Posterior vena cava (tissue), 2 donors: Measurements from ENCODE around the gene KCTD2. TPM values are rescaled to one million over a fixed set of nuclear protein-coding genes. Genes with fewer than 3 reads are reported as not detected.
"Not testable (repeated sequence)": the region's sequence is repeated elsewhere in the genome, so short reads cannot be mapped to it uniquely, and the experiment has no call there.

Experiments
- DNase-seq: peaks from one replicate; pipeline ENCODE4 v3.0.0-alpha.2; 2020; ENCODE audit warnings: low spot score
- intact Hi-C, 2 donors: fragments of 100-400 bp; cut with DNase I; formaldehyde crosslinking; loops; one replicate each; pipeline versions ENCODE4 v1.14.1 to v1.14.2; 2022 to 2023
- long read RNA-seq, 2 donors: library from polyadenylated mRNA; unstranded; transcript quantifications; one replicate each; pipeline ENCODE4 v2.0.0, GENCODE V29; 2020 to 2021
- total RNA-seq, 2 donors: library from RNA; stranded (reverse); fragmentation: NEBNext Ultra II Directional; extraction: Animal tissue kit (Norgen Biotek cat#: 25700); gene quantifications; one replicate each; pipeline ENCODE4 v1.2.1, GENCODE V29; 2021
- donor health status: DM: yes; HTN: yes; CAD: no.
- donor health status: DM: yes; HTN: yes; CAD: no.

Gene KCTD2, protein sequence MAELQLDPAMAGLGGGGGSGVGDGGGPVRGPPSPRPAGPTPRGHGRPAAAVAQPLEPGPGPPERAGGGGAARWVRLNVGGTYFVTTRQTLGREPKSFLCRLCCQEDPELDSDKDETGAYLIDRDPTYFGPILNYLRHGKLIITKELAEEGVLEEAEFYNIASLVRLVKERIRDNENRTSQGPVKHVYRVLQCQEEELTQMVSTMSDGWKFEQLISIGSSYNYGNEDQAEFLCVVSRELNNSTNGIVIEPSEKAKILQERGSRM
- total RNA-seq = 10 to 100 TPM; 23.0 to 25.0 TPM
- long read RNA-seq, donor 1, transcript KCTD2-201 (6 exons, 3,635 nt) = major isoform, 5 of 10 reads
- long read RNA-seq, donor 1, partial matches to known transcripts = 1 of 10 reads
- long read RNA-seq, donor 1, other reads (novel, unspliced or antisense) = 4 of 10 reads
- long read RNA-seq, donor 2, partial matches to known transcripts = 1 of 24 reads
- long read RNA-seq, donor 2, other reads (novel, unspliced or antisense) = 23 of 24 reads

DNA sequence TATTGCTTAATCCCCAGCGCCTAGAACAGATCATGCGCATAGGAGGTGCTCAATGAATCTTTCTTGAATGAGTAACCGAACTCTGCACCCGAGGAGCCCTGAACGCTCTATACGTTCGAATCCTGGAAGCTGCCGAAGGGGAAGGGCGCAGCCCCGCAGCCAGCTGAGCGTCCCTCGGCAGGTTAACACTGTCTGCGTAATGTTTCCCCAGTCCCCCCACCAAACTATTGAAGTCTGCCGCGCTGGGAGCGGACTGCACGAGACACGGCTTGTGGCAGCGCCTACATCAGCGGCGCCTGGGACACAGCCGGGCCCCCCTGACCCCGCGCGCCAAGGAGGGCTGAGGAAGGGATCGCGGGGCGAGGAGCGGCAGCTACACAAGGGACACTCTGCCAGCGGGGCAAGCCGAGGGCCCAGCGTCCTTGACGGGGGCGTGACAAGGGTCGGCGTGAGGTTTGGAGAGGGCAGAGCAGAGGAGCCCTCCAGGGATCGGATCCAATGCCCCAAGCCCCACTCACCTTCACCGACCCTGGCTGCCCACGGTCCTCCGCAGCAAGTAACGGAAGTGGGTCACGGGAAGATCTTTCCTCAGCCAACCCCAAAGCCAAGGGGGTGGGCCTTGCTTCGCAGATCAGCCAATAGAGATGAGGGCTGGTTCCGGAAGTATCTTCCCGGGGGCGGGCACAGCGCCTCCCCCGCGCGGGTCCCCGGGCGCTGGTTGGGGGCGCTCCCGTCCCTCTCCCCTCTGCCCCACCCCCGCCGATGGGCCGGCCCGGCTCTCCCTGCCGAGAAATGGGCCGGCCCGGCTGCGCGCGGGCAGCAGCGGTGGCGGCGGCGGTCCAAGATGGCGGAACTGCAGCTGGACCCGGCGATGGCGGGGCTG lies at the start of gene KCTD2, which contains the start of gene ATP5PD:
Gene KCTD2, plus strand, starts transcription at position 819 of the 883 bp plus-strand sequence. Its CDS starts 26 bp downstream, at position 845.
Gene ATP5PD, minus strand, starts transcription at position 563 of the 883 bp plus-strand sequence. CDS start 4,319 bp downstream, outside the sequence.
- intact Hi-C loops = loop anchor here in 1 of 2 donors (10.0 kb wide), 1 partner anchor 158 kb away; the partner anchor contains the start of gene NUP85
- DNase-seq = peak; percentile 98

DNA sequence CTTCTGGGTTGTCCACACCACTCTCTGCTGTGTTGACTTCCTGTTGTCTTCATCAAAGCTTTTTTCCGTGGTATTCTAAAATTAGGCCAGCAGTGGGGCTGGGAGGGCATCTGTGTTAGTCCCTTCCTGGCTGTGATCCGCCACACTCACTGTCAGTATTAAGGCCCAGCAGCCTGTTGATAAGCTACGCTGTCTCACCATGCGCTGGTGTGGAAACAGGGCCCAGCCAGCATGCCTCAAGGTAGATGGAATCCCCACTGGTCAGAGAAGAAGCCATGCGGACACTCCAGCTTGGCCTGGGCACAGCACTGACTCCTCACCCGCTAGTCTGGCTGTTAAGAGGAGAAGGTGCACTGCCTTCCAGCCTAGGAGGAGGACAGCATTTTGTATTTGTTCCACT lies 48.2 kb upstream of the KCTD2 start:
- intact Hi-C loops = no loop called here
- DNase-seq = no peak

DNA sequence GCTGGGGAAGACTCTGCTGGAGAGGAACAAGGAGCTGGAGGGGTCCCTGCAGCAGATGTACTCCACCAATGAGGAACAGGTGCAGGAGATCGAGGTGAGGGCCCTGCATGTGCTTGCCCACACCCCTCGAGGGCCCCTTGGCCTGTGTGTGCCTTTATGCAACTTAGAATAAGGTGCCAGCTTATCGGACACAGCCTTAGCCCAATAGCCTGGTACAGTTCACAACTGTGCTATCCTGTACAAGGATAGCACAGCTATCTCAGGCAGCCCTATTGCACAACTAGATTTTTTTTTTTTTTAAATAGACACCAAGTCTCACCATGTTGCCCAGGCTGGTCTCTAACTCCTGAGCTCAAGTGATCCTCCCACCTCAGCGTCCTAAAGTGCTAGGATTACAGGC lies 47.5 kb upstream of the KCTD2 start:
- intact Hi-C loops = no loop called here
- no peak for DNase-seq

DNA sequence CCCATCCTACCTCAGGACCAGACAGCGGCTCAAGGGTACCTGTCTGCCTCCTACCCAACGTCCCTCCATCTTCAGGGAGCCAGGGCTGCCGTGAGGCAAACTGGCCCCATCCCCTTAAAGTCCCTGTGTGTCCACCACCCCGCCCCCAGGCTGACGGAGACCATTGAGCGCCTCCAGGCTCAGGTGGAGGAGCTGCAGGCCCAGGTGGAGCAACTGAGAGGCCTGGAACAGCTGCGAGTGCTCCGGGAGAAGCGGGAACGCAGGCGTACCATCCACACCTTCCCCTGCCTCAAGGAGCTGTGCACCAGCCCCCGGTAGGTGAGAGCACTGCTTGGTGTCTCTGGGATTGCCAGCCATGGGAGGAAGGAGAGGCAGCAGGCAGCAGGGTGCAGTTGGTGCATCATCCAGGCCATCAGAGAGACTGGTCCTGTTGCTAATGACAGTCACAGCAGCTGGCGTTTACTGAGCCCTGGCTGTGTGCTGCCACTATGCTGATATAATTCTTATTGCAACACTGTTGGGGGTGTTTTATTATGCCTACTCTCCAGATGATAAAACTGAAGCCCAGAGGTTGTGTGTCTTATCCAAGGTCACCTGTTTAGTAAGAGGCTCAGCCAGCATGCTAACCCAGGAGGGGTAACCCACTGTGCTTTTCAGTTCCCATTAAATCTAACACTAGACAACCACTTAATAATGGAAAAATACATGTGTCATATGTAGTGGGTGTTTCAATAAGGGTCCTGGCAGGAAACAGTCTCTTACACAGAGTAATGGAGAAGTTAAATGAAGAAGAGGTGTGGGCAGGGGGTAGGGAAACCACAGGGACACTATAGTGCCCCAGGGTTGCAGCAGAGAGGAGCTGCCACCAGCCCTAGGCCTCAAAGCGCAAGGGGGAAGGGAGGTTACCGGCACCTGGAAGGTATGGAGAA lies 44.8 kb upstream of the KCTD2 start:
- intact Hi-C loops = no loop called here
- DNase-seq = no peak

DNA sequence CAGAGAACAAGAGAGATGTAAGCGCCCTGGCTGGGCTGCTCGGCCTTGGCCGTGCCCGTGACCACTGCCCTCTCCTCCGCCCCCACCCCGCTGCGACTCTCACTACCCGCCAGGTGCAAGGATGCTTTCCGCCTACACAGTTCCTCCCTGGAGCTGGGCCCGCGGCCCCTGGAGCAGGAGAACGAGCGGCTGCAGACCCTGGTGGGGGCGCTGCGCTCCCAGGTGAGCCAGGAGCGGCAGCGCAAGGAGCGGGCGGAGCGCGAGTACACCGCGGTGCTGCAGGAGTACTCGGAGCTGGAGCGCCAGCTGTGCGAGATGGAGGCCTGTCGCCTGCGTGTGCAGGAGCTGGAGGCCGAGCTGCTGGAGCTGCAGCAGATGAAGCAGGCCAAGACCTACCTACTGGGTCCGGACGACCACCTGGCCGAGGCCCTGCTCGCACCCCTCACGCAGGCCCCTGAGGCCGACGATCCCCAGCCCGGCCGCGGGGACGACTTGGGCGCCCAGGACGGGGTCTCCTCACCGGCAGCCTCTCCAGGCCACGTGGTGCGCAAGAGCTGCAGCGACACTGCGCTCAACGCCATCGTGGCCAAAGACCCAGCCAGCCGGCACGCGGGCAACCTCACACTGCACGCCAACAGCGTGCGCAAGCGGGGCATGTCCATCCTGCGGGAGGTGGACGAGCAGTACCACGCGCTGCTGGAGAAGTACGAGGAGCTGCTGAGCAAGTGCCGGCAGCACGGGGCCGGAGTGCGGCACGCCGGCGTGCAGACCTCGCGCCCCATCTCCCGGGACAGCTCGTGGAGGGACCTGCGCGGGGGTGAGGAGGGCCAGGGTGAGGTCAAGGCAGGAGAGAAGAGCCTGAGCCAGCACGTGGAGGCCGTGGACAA lies 43.7 kb upstream of the KCTD2 start:
- DNase-seq = no peak
- intact Hi-C loops = no loop called here

DNA sequence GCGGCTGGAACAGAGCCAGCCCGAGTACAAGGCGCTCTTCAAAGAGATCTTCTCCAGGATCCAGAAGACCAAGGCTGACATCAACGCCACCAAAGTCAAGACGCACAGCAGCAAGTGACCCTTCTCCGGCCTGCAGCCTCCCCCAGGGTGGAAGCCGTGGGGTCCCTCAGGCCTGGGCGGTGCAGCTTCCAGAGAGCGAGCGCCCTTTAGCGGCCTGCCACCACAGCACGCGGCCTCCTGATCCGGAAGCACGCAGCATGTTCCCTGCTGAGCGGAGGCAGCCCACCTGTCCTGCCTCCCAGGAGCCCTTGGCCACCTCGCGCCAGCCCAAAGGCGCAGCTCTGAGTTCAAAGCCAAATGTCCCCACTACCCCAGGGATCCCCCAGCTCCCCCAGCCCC lies 43.1 kb upstream of the KCTD2 start:
- intact Hi-C loops = no loop called here
- no peak for DNase-seq

DNA sequence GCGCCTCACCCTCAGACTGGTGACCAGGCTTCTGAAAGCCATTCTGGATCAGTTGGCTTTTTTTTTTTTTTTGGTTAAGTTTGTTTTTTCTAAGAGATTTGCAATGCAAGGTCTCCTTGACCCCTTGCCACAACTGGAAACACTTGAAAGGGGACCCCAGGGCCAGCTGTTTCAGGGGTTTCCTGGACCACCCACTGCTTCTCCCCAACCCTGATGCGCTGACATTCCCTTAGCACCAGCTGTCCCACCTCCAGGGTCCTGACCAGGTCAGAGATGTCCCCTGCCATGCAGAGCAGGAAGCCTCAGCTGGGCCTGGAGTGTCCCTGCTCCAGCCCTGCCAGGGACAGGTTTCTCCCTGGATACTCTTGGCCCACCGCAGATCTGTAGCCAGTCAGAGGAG lies 42.7 kb upstream of the KCTD2 start:
- no peak for DNase-seq
- intact Hi-C loops = no loop called here

DNA sequence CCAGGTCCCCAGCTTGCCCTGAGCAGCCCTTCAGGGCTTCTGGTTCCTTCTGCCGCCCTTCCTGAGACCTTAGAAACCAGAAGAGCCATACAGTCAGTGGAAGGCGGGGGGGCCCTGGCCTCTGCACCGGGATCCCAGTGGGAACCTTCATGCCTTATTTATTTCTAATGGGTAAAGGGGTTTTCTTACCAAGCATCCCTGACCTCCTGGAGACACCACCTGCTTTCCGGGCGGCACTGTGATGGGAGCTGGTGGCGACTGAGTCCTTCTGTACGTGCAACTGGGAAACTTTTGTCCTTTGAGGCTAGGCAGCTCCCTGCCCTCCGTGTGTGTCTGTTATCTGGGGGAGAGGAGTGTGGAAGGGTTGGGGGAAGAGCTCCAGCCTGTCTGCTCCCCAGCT lies 41.7 kb upstream of the KCTD2 start:
- intact Hi-C loops = no loop called here
- DNase-seq = no peak

DNA sequence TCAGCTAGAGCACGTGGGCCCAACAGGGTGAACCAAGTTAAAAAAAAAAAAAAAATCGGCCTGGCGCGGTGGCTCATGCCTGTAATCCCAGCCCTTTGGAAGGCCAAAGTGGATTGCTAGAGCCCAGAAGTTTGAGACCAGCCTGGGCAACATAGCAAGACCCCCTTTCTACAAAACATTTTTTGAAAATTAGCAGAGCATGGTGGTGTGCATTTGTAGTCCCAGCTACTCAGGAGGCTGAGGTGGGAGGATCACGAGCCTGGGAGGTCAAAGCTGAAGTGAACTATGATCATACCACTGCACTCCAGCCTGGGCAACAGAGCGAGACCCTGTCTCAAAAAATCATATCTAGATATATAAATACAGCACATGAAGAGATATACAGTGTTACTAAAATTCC lies 40.9 kb upstream of the KCTD2 start:
- DNase-seq, intact Hi-C loops: not testable (repeated sequence)

DNA sequence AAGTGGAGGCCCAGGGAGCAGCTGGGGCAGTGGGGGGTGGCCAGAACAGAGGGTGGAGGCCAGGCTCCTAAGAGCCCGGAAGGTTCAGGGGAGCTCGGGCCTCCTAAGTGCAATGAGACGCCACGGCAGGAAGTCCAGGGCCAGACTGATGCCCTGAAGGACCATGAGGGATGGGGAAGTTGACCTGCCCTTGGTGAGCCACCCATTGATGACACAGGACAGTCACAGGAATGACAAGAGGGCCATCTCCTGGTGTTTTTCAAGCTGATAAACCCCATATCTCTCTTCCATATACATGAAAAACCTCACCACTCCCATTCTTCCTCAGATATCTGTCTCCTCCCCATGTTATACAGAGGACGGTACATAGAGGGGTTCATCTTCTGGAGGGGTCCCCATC lies 40.4 kb upstream of the KCTD2 start:
- no peak for DNase-seq
- intact Hi-C loops = no loop called here

DNA sequence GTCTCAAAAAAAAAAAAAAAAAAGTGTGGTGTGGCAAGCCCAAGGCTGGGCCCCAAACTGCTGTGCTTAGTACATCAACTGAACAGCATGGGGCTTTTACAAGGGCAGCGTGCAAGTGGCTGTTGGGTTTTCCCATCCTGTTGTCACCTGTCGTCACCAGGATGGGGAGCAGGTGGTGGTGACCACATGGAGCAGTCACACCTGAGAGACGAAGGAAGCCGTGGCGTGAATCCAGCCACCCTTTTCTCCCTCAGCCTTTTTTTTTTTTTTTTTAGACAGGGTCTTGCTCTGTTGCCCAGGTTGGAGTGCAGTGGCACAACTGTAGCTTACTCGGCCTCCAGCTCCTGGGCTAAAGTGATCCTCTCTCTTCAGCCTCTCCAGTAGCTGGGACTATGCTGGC lies 38.7 kb upstream of the KCTD2 start:
- DNase-seq = no peak
- intact Hi-C loops = no loop called here

DNA sequence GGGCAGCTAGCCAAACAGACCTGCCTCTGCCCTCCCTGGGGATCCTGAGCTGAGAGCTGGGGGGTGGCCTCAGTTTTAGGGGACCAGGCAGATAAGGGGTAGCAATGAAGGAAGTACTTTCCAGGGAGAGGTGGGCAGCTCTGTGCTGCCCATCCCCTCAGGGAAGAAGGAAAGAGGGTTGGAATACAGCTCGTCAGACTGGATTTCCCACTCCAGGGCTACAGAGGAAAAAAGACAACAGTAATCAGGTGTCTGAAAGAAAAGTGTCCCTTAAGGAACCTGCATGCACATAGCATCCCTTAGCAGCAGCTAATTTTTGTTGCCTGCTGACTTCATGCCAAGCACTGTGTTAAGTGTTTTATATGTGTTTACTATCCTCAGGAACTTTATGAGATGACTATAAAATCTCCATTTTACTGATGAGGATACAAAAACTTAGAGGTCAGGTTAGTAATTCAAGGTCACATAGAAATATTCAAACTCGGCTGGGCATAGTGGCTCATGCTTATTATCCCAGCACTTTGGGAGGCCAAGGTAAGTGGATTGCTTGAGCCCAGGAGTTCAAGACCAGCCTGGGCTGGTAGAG lies 37.8 kb upstream of the KCTD2 start:
- intact Hi-C loops = no loop called here
- no peak for DNase-seq

DNA sequence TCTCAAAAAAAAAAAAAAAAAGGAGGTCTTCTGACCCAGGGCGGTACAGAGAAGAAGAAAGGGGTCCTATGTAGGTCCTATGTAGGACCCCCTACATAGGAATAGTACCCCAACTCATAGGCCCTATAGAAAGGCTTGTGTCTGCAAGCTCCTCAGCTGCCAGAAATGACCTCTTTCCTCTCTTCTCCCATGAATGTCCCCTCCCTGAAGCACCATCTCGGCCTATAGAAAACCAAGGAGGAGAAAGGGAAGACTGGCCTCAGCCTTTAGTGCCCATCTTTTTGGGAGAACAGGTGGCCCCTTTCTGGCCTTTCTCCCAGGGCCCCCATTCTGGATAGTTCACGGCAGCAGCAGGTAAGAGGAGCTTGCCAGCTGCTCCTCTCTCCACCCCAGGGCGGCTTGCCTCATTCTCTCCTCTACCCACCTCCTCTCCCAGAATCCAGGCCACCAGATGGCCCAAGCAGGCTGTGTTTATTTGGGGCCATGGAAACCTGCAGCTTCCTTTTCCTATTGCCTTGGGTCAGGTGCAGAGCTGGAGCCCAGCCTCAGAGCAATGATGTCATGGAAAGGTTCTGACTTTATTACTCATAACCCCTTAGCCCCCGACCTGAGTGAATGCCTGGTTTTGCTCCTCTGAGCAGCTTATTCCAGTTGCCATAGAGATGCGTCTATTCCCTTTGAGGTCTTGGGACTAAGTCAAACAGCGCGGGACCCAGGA lies 36.2 kb upstream of the KCTD2 start:
- intact Hi-C loops = no loop called here
- no peak for DNase-seq

DNA sequence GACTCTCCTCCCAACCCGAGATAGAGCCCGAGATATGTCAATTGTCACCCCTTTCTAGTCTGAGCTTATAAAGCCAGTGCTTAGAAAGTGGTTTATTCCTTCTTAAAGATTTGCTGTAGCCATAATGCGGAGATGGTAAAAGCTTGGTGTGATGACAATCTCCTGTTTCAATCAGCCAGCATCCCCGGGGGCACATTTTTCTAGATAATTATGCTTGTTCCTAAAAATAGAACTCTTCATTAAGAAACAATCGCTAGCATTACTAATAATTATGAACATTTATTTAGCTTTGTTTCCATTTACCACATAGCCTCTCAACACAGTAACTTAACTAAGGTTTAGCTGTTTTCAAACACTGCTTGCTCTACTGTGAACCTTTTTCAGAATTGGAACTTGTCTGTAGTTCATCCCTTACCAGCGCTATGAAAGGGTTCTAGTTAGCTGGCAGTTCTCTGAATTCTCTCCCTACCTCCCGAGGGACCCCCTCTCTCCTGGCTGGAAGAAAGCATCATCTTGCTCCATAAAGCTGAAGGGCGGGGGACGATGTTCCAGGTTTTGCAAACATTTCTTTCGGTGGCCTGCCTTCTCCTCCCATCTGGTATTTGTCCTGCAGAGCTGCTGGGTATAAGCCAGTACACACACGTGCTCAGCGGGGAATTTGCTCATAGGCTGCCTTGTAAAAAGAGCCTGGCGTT lies 35.5 kb upstream of the KCTD2 start:
- DNase-seq = no peak
- intact Hi-C loops = no loop called here

DNA sequence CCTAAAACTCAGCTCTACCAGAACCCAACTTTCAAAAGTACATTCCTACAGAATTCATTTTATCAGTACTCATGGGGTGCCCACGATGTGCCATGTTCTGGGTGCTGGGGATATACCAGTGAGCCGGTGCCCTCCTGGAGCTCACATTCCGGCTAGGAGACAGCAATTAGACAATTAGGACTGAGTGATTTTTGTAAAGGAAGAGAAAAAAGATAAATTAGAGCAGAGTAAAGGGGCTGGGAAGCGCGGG lies 35.0 kb upstream of the KCTD2 start:
- intact Hi-C loops = no loop called here
- no peak for DNase-seq

DNA sequence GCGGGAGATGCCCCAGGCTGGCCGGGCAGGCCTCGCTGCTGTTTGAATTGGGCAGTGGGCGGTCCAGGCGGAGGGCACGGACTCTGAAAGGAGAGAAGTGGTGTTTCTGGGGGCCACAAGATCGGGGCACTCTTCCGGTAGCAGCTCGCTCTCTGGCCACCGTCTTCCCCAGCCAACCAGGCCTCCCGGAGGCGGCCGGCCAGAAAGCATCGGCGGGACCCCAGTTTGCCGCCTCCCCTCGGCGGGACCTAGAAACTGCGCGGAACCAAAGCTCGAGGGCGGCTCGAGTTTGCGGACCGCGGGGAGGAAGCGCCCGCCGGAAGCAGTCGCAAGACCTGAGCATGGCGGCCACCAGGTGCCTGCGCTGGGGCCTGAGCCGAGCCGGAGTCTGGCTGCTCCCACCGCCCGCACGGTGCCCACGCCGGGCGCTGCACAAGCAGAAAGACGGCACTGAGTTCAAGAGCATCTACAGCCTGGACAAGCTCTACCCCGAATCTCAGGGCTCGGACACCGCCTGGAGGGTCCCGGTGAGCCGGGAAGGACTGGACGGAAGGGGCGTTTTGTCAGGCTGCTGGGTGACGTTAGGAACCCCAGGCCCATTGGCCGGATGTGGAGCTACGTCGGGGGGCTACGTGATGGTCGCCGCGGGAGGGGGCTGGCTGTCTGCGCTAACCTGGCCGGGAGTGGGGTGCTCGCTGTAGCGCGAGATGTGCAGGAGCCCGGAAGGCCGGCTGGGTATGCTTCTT lies 34.5 kb upstream of the KCTD2 start, which contains the start of gene MRPL58:
Gene MRPL58, plus strand, starts transcription at position 325 of the 746 bp plus-strand sequence. Its CDS starts 17 bp downstream, at position 342.
- intact Hi-C loops = no loop called here

More for the DNA sequence above, 34.5 kb upstream of the KCTD2 start, which contains the start of gene MRPL58:
- DNase-seq = peak; percentile 95
